Calu3 (cell line): Measurements from ENCODE around the gene COMMD6. TPM values are rescaled to one million over a fixed set of nuclear protein-coding genes. Genes with fewer than 3 reads are reported as not detected.

Source experiments
- BruUV-seq: library from RNA; stranded (reverse); fragments of 400-500 nt; replicated peaks from 2 replicates; lab custom pipeline; 2021; lab: Mats Ljungman, UMichigan
- CTCF ChIA-PET: fragments of 300-600 bp; sonication (Branson Sonifier 250); formaldehyde crosslinking; loops from one replicate; lab custom pipeline; 2022; ENCODE audit warnings: antibody characterized with exemption; lab: Charles Lee
- DNase-seq: peaks from one replicate; pipeline ENCODE4 v3.0.0; 2022
- H3K27ac Mint-ChIP-seq: one replicate; pipeline ENCODE4 v1.8.0; 2022; ENCODE audit warnings: mixed read lengths; ENCODE audit not compliant: unreplicated experiment
- H3K27me3 Mint-ChIP-seq: one replicate; pipeline ENCODE4 v1.8.0; 2022; ENCODE audit warnings: mixed read lengths; ENCODE audit not compliant: unreplicated experiment
- H3K36me3 Mint-ChIP-seq: one replicate; pipeline ENCODE4 v1.8.0; 2022; ENCODE audit warnings: mild to moderate bottlenecking, moderate library complexity, mixed read lengths; ENCODE audit not compliant: insufficient read depth, unreplicated experiment
- H3K4me1 Mint-ChIP-seq: one replicate; pipeline ENCODE4 v1.8.0; 2022; ENCODE audit warnings: mild to moderate bottlenecking, low read depth, mixed read lengths; ENCODE audit not compliant: unreplicated experiment
- H3K4me3 Mint-ChIP-seq: one replicate; pipeline ENCODE4 v1.8.0; 2022; ENCODE audit warnings: mild to moderate bottlenecking, low read depth, moderate library complexity, mixed read lengths; ENCODE audit not compliant: unreplicated experiment
- H3K9me3 Mint-ChIP-seq: one replicate; pipeline ENCODE4 v1.8.0; 2022; ENCODE audit warnings: low read depth, mixed read lengths; ENCODE audit not compliant: unreplicated experiment
- intact Hi-C: fragments of 100-400 bp; cut with micrococcal nuclease; formaldehyde crosslinking; loops from one replicate; pipeline ENCODE4 v1.10.0; 2022; ENCODE audit not compliant: unreplicated experiment
- total RNA-seq: library from RNA; stranded (reverse); gene quantifications from 2 replicates; pipeline ENCODE4 v1.2.3, GENCODE V29; 2022
- TF ChIP-seq, protein P1 (sequence below): fragments of 200-600 bp; IDR thresholded peaks from one replicate; pipeline ENCODE4 v1.8.0; 2022; ENCODE audit warnings: antibody characterized with exemption; ENCODE audit not compliant: unreplicated experiment

Gene COMMD6
- total RNA-seq, 1 experiment from 2014 or later, result 38.2 TPM

DNA sequence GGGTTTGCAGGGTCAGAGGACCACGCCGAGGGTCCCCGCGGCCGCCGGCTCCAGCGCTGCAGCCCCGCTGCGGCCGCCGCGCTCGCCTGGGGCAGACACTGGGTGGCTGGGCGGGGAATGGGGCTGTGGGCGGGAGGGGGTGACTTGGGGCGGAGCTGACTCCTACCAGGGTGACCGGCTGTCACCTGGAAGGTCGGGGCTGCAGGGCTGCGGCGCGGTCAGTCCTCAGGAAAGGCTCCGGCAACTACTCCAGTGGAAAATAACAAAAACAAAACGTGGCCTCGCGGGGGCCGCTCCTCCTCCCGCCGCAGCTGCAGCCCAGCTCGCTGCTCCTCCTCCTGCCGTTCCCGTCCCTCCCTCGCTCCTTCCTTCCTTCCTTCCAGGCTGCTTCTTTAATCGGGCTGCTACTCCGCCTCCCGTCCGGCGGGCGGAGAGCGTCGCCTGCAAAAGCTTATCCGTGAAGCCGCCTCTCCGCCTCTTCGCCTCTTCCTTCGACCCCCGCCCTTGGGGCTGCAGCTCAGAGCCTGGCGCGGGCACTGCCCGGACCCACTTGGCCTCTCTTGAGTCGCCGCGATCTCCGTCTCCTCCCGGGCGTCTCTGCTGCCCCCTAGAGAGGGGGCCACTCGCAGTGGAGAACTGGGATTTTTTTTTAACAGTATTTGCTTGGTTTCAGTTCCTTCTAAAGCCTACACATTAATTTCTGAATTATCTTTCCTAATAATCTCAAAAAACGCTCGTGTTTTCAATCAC lies 55.4 kb downstream of the COMMD6 start, which contains the start of gene TBC1D4:
TBC1D4 (minus strand) TSS at position 100 of the 750 bp plus-strand sequence. CDS start 402 bp downstream, outside the sequence.
- Mint-ChIP-seq H3K4me1 (peaks cover 15% of the 10 kb centered on the region), H3K27me3 (no peaks in the 10 kb centered on the region), H3K4me3 (peak within 1 kb of the TSS; percentile 85), H3K36me3 (peaks cover 18% of the 10 kb centered on the region), H3K27ac (peak within 1 kb of the TSS; percentile 52), H3K9me3 (no peaks in the 10 kb centered on the region)
- CTCF ChIA-PET, result interaction anchor here (0.6 to 0.9 kb wide), 3 partner anchors 50 to 110 kb away, joined by 3 to 5 read pairs (median 5); no protein-coding TSS in a partner anchor
- DNase-seq, result peak; percentile 73
- TF ChIP-seq, protein P1, sequence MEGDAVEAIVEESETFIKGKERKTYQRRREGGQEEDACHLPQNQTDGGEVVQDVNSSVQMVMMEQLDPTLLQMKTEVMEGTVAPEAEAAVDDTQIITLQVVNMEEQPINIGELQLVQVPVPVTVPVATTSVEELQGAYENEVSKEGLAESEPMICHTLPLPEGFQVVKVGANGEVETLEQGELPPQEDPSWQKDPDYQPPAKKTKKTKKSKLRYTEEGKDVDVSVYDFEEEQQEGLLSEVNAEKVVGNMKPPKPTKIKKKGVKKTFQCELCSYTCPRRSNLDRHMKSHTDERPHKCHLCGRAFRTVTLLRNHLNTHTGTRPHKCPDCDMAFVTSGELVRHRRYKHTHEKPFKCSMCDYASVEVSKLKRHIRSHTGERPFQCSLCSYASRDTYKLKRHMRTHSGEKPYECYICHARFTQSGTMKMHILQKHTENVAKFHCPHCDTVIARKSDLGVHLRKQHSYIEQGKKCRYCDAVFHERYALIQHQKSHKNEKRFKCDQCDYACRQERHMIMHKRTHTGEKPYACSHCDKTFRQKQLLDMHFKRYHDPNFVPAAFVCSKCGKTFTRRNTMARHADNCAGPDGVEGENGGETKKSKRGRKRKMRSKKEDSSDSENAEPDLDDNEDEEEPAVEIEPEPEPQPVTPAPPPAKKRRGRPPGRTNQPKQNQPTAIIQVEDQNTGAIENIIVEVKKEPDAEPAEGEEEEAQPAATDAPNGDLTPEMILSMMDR, result peak; percentile 32
- intact Hi-C loops, result loop anchor here (2.0 to 10.0 kb wide), 2 partner anchors 63 to 109 kb away; partner anchors contain the start of gene UCHL3
- BruUV-seq, result no TSS peak

DNA sequence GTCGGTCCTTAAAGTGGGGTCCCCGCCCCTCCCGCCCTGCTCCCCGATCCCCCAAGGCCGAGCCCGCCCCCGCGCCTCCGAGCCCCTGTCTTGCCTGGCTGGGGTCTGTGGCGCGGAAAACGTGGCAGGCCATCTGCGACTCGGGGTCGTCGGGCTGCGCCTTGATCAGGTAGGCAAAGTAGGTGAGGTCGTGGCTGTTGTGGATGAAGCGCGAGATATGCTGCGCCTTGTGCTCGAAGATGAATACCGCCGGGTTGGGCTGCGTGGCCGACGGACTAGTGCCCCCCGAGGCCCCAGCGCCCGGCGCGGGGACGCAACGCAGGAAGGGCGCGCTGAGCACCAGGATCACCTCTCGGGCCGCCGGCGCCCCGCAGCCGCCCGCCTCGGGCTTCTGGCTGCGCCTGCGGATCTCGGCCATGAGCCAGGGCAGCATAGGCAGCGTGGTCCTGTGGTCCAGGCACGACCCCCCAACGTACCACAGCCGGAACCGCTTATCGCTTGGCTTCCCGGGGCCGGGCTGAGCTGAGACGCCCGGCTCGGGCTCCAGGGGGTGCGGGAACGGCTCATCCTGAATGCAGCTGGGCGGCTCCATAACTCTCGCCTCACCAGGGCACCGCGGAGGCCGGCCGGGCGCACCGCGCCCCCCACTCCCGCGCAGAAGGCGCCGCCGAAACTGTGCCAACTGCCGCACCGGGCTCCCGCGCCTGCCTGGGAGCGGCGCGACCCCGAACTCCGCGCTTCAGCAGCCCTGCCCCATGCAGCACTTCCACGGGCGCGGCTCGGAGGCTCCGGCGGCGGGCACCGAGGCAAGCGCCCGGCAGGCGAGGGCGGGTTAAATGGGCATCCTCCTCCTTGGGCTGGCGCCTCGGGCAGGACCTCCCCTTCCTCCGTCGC lies 56.2 kb downstream of the COMMD6 start:
- Mint-ChIP-seq H3K27me3 (no peaks in the 10 kb centered on the region), H3K4me3 (peak overlapping the region; percentile 85), H3K9me3 (no peaks in the 10 kb centered on the region), H3K36me3 (peaks cover 18% of the 10 kb centered on the region), H3K4me1 (peaks cover 15% of the 10 kb centered on the region), H3K27ac (no peak overlapping the region)
- CTCF ChIA-PET, result interaction anchor here (0.8 kb wide), 1 partner anchor 49 kb away, joined by 5 read pairs; no protein-coding TSS in a partner anchor
- intact Hi-C loops, result loop anchor here (2.0 to 10.0 kb wide), 2 partner anchors 63 to 109 kb away; partner anchors contain the start of gene UCHL3
- peak; percentile 16 for DNase-seq
- TF ChIP-seq, protein P1, result no peak
- no TSS peak for BruUV-seq

DNA sequence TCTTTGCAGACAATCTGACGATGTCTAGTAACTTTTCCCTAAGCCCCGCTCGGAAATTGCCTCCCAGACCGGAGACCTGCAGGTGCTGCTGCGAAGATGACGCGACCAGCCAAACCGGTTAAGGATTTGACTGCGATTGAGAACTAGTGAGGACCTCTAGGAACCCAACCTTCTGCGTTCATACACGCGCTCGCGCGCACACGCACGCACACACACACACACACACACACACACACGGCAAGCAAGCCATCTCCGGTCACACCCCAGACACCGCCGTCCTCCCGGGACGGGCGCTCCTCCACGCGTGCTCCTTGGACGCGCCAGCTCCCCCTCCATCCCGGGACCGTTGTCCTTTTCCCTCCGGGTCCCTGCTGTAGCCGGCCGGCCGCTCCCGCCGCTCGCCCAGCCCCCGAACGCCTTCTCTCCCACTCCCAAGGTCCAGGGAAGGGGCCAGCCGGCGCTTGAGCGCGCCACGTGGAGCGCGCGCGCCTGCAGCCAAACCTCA lies 56.9 kb downstream of the COMMD6 start:
- DNase-seq, result peak; percentile 61
- TF ChIP-seq, protein P1, result no peak
- CTCF ChIA-PET, result interaction anchor here (0.7 kb wide), 1 partner anchor 69 kb away, joined by 4 read pairs; no protein-coding TSS in a partner anchor
- no TSS peak for BruUV-seq
- no peaks in the 10 kb centered on the region for H3K27me3 Mint-ChIP-seq
- peak overlapping the region; percentile 85 for H3K4me3 Mint-ChIP-seq
- H3K36me3 Mint-ChIP-seq, result peaks cover 18% of the 10 kb centered on the region
- peaks cover 11% of the 10 kb centered on the region for H3K4me1 Mint-ChIP-seq
- intact Hi-C loops, result loop anchor here (10.0 kb wide), 1 partner anchor 64 kb away; the partner anchor contains the start of gene UCHL3
- no peaks in the 10 kb centered on the region for H3K9me3 Mint-ChIP-seq
- H3K27ac Mint-ChIP-seq, result no peak overlapping the region
